Epithelial cell of esophagus (primary cell): Measurements from ENCODE around the gene TXNDC2.
A peak's percentile ranks its signal among the peaks of the same experiment; 100 is the strongest.

Experiments
- DNase-seq: peaks from one replicate; pipeline ENCODE4 v3.0.0; 2010; ENCODE audit warnings: low read depth
- H3K4me3 ChIP-seq: 2 replicates; pipeline ENCODE4 v1.5.1; 2011; ENCODE audit warnings: mild to moderate bottlenecking, low read length, control low read depth
- TF ChIP-seq, protein P1 (sequence below): IDR thresholded peaks from 2 replicates; pipeline ENCODE4 v1.5.1; 2011; ENCODE audit warnings: low read depth, mild to moderate bottlenecking, low read length, control low read depth, inconsistent platforms; ENCODE audit not compliant: insufficient read depth; ENCODE audit errors: missing control alignments

TXNDC2 gene

GRCh38 chr18:9845256-9845655 lies 40.5 kb upstream of the TXNDC2 start:
- H3K4me3 ChIP-seq = no peak overlapping the region
- TF ChIP-seq, protein P1, sequence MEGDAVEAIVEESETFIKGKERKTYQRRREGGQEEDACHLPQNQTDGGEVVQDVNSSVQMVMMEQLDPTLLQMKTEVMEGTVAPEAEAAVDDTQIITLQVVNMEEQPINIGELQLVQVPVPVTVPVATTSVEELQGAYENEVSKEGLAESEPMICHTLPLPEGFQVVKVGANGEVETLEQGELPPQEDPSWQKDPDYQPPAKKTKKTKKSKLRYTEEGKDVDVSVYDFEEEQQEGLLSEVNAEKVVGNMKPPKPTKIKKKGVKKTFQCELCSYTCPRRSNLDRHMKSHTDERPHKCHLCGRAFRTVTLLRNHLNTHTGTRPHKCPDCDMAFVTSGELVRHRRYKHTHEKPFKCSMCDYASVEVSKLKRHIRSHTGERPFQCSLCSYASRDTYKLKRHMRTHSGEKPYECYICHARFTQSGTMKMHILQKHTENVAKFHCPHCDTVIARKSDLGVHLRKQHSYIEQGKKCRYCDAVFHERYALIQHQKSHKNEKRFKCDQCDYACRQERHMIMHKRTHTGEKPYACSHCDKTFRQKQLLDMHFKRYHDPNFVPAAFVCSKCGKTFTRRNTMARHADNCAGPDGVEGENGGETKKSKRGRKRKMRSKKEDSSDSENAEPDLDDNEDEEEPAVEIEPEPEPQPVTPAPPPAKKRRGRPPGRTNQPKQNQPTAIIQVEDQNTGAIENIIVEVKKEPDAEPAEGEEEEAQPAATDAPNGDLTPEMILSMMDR = no peak
- DNase-seq = no peak

GRCh38 chr18:9846162-9846925 lies 39.4 kb upstream of the TXNDC2 start:
- no peak overlapping the region for H3K4me3 ChIP-seq
- TF ChIP-seq, protein P1 = no peak
- DNase-seq = no peak

DNA sequence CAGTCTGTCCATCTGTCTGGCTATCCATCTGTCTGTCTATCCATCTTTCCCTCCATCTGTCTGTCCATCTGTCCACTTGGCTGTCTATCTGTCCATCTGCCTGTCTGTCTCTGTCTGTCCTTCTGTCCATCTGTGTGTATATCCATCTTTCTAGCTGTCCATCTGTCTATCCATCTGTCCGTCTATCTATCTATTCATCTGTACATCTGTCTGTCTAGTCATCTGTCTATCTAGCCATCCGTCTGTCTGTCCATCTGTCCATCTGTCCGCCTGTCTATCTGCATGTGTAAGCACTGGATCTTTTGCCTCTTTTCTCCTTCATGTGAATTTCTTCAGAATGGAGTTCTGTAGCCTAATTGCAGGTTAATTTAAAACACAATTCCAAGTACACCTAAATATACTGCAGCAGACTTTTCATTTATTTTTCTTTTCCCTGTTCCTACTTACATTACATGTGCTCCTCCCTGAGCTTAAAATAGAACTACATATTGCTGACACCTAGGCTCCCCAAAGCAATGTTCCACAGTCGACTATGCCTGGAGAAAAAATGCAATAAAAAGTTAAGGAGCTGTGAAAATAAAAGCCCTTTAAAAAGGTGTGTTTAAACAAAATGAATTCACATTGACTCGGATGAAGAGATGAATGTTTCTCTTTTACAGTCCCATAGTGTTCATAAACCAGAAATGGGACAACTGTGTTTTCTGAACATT lies 37.4 kb upstream of the TXNDC2 start:
- no peak for DNase-seq
- TF ChIP-seq, protein P1 = no peak
- no peak overlapping the region for H3K4me3 ChIP-seq

GRCh38 chr18:9849407-9850283 lies 36.1 kb upstream of the TXNDC2 start:
- no peak overlapping the region for H3K4me3 ChIP-seq
- no peak for DNase-seq
- TF ChIP-seq, protein P1 = no peak

GRCh38 chr18:9850309-9850708 lies 35.5 kb upstream of the TXNDC2 start:
- no peak overlapping the region for H3K4me3 ChIP-seq

DNA sequence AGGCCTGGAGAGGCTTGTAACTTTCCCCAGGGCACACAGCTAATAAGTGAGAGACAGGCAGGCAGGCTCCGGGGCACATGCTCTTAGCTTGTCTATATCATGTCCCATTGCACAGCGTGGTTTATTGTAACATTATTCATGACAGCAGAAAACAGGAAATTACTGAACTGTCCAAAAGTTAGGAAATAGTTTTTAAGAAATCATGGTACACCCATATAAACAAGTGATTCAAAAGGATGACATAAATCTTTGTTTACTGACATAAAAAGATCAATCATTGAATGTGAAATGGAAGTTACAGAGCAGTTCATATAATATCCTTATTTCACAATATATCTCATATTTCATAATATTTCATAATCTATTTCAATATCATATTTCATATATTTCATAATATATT lies 34.3 kb upstream of the TXNDC2 start:
- peak; percentile 69 for DNase-seq
- TF ChIP-seq, protein P1 = no peak
- no peak overlapping the region for H3K4me3 ChIP-seq

More at GRCh38 chr18:9850309-9850708, 35.5 kb upstream of the TXNDC2 start:
- TF ChIP-seq, protein P1 = no peak
- no peak for DNase-seq
